GM21528 (cell line): Measurements from ENCODE around the gene PABPN1L.

Experiments
- ATAC-seq: cut with Tn5 transposase; IDR thresholded peaks from one replicate; pipeline ENCODE4 v1.9.1; 2021; ENCODE audit warnings: mild to moderate bottlenecking, moderate library complexity; ENCODE audit not compliant: unreplicated experiment, low FRiP score

Gene PABPN1L

DNA sequence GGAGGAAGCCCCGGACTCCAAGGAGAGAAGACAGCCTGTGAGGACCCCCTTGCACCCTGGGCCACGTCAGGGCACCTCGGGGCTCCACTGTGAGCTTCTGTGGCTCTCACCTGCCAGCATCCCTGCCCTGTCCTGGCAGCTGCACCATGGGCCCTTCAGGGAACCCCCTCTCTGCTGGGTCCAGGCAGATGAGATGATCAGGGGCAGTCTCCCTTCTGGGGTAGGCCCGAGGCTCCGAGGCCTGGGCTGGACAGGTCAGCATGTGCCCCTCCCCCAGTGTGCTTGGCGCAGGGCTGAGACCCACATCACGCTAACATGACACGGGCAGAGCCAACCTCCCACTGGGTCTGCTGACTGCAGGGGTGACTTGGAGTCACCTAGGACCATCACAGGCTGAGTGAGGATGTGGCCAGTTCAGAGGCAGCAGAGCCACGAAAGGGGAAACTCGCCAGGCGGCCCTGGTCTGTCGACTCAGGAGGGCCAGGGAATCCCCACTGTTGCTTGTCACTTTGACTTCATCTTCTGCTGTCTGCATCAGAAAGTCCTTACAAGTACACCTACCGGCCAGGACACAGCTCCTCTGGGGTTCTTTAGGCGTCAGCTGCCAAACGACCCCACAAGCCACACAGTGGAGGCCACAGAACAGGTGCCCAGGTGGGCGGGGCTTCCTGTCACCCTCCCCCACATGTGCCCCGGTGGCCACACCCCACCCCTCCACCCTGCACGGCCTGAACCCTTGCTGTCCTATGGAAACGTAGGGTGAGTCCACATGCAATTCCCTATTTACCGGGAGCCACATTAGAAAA is 12.0 kb downstream of the PABPN1L start:
- ATAC-seq: no peak

DNA sequence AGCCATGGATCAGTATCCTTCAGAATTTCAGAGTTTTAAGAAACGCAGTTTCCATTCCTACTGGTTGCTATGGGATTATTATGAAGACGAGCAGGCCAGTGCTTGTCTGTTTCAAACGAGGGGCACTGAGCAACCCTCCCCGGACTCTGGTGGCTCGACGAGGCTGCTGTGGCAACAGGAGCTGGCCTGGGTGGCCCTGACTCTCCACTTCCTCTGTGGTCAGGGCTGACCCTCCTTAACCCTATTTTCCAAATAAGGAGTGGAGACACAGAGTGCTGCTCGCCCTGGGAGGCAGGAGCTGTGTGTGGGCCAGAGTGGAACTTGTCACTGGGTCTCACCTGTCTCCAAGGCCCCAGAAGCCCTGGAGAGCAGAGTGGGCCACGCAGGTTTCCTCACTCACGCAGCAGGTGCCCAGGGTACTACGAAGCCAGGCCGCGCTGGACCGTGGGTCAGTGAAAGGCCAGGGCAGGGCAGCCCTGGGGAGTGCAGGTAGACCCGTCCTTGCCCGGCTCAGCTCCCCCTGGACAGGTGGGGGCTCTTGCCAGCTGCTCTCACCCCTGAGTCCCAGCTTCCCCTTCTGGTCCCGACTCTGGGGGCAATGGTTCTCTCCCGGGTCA is 13.0 kb downstream of the PABPN1L start:
- no peak for ATAC-seq

DNA sequence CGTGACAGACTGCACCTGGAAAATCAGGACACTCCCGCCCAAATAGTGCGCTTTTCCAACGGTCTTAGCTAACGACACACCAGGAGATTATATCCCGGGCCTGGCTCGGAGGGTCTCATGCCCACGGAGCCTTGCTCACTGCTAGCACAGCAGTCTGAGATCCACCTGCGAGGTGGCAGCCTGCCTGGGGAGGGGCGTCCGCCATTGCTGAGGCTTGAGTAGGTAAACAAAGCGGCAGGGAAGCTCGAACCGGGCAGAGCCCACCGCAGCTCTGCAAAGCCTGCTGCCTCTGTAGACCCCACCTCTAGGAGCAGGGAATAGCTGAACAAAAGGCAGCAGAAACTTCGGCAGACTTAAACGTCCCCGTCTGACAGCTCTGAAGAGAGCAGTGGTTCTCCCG is 14.8 kb downstream of the PABPN1L start:
- no peak for ATAC-seq

DNA sequence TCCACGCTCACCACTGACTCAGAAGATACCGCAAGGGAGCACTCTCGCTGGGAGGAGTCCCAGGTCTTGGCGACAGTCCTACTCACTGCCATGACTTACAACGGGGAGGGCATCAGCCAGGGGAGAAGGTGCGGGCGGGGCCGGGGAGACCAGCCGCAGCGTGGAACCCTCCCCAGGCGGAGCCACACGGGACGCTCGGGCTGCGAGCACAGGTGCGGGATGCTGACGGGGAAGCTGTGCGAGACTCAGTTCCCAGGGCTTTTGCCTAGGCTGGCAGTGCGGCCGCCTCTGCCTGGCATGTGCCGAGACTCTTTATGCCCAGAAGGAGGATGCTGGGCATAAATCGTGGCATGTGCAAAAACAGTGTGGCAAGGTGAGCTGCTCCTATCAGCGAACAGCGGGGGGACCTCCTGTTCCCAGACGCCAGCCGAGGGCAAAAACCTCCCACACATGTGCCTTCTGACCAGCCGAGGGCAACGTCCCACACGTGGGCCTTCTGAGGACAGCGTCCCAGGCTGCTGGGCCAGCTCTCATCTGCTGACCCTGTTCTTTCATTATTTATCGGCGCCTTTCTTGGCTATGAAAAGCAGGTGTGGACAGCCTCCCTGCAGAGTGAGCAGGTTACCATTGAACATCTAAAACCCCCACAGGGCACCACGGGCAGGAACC is 15.8 kb downstream of the PABPN1L start:
- ATAC-seq: no peak

DNA sequence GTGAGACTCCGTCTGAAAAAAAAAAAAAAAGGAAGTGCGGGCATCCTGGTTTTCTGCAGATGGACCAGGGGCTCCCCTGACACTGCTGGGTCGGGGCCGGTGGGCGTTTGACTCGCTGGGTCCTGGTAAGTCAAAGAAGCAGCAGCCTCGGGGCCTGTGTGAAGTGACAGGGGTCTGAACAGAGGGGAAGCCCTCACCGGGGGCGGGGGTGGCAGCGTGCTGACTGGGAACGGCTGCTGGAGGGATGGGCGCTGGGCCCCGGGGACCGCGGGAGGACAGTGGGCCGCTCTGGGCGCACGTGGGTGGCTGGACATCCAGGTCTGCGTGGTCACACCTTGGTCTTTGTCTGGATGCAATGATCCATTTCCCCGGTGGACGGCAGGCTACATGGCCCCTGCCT is 17.9 kb downstream of the PABPN1L start:
- no peak for ATAC-seq

DNA sequence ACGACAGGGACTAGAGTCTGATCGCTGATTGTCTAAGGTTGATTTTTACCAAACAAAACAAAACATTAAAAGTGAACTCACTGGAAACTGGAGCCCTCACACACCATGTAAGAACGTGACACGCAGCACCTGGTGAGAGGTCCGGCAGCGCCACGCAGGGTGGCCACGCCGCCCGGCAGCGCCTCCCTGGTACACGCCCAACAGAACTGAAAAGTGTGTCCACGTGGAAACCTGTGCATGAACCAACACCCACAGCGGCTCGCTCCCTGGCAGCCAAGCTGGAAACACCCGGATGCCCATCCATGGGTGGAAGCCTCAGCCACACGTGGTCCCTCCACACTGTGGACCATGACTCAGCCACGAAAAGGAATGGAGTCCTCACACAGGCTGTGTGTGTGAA is 18.8 kb downstream of the PABPN1L start:
- ATAC-seq: no peak

DNA sequence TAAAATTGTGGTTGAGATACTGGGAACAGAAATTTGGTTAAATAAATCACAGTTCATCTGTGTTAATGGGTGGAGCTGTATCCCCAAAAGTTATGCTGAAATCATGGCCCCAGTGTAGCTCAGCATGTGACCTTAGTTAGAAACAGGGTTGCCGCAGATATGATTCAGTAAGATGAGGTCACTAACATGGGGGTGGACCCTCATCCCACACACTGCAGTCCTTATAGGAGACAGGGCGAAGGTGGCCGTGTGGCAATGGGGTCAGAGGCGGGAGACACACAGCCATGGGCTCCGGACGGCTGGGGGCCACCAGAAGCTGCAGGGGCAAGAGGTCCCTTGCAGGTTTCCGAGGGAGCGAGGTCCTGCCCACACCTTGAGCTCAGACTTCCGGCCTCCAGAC is 20.4 kb downstream of the PABPN1L start:
- no peak for ATAC-seq

DNA sequence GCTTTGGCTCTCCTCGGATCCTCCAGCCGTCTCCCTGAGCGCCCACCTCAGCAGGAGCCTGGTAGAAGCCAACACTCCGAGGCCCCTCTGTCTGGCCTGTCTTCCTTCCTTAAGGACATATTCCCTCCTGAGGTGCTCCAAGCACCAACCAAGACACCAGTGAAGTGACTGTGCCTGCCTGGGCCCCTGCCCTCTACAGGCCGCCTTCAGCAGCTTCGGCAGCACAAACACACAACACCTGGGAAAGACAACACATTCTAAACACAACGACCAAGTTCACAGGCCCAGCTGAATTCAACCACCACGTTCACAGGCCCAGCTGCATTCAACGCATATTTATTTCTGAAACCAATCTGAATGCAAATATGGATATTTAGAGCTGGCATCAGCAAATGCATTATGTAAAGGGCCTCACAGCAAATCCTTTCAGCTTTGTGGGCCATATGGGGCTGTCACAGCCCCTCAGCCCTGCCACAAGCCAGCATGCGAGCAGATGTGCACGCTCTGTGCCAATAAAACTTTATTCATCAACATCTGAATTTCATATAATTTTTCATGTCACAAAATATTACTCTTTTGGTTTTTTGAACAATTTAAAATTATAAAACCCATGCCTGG is 21.9 kb downstream of the PABPN1L start:
- ATAC-seq: no peak

DNA sequence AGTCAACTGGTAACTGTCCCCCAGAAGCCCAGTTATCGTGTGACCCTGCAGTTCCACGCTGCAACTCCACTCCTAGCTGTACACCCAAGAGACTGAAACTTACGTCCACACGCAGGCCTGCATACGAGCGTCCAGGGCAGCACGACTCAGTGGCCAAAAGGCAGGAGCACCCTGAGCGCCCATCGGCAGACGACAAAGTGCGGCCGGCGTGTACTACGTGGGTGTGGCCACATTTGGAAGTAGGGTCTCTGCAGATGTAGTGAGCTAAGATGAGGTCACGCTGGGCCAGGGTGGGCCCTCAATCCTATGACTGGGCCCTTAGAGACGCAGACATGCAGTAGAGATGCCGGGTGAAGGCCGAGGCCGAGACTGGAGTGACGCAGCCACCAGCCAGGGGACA is 23.2 kb downstream of the PABPN1L start:
- ATAC-seq: no peak

DNA sequence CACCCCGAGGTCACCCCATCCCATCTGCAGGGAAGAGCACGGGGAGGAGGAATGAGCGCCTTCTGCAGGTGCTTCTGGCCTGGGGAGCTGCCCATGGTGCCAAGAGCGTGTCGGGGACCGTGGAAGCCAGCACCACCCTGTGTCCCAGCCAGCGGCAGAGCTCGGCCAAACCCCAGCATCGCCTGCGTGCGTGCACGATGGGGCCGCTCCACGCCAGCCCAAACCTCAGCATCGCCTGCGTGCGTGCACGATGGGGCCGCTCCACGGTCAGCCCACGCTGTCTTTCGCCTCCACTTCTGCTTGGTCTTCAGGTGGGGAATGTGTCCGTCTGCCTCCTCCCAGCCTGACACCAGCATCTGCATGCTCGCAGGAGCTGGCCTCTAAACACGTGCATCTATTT is 23.7 kb downstream of the PABPN1L start:
- no peak for ATAC-seq

DNA sequence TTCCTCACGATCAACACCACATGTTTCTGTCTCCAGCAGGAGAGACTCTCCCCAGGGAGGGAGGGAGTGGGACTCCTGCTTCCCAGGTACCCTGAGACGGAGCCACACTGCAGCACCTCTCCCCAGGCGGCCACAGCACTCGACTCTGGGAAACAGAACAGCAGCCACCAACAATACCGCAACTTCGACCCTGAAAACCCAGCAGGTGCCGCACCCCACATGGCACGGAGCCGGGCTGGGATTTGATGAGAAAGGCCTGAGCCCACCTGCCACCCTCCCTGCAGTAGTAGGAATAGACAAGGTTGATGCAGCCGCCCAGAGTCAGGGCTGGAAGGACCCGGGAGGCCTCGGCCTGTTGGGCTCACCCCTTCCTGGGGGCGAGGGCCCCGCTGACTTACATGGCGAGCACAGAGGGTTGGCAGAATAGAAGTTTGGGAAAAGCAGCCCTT is 24.1 kb downstream of the PABPN1L start:
- no peak for ATAC-seq

DNA sequence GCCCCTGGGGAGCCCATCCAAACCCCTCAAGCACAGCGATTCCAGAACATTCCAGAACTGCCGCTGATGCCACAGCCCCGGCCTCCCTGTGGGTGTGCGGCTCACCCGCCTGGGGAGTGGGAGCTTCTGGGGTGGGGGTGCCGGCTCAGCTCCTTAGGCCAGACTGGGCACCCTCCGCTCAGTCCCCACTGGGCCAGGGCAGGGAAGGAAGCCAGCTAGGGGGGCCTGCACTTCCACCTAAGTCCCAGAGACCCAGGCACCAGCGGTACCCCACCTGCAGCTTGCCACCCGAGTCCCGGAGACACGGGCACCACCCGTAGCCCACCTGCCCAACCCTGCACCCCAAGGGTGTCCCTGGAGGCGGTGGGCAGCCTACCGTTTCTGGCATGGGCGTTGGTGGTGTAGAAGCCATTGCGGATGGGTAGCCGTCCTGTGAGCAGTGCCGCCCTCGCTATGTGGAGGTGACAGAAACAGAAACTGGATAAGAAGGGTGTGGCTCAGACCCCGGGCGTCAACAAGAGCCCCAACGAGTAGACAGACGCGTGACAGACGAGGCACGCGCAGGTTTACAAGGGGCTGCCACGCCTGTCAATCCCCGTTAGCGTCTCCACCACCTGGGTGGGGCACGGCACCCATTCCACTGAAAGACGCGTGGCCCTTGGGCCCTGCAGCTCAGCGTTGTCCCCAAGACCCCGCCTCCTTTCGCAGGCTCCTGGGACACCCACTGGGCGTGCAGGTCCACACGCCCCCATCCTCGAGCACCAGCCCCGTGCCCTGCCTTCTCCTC is 24.7 kb downstream of the PABPN1L start:
- ATAC-seq: no peak

DNA sequence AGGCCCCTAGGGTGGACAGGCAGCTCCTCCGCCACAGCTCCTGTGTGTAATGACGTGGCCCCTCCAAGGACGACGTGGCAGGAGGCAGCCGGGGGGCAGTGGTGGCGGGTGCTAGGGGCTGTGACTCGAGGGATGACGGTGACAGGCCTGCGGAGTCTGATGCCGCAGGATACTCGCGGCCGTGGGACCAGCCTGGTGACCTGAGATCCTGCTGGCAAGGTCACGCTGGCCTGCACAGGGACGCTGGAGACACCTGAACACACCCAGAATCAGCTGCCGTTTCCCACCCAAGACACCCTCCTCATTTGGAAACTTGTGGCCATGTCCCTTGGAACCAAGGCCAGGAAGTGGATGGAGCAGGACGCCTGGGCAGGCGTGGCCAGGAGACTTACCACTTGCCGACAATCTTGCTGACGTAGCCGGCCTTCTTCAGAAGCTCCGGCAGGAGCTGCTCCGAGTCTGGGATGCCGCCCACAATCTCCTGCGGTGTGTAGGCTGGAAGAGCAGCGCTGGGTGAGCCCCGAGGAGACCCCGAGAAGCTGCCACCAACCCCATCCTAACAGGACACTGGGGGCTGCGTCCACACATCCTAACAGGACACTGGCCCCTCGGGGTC is 25.8 kb downstream of the PABPN1L start:
- ATAC-seq: no peak

DNA sequence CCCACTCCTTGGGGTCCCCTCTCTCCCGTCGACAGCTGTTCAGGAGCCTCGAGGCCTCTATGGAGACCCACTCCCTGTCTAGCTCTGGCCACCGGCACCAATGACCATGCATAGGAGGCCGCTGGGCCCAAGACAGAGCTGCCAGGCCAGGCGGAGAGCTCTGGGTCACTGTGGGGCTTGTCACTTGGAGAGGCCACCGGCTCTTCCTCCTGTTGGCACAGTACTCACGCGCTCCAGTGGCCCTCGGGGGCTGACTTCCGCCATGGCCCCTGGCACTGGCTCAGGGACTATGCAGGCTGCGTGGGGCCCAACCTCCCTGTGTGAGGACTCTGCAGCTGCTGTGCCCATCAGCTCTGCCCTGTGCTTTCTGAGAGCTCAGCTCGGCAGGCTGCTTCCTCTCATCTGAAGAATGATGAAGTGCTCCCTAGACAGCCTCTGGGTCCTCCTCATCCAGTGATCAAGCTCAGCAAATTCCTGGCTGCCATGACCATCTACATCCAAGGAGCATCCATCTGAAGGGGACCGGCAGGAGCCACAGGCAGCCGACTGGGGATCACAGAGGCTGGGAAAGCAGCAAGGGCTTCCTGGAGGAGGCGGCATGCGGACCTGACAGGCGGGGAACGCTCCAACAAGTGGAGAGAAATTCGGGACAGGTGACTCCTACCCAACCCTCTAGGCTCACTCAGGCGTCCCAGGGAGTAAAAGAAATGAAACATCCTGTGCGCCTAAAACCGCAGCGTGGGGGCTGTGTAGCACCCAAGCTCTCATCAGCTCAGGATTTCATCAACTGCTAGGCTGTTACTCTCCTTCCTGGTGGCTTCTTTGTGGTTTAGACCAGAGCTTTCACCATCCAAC is 26.5 kb downstream of the PABPN1L start:
- no peak for ATAC-seq

DNA sequence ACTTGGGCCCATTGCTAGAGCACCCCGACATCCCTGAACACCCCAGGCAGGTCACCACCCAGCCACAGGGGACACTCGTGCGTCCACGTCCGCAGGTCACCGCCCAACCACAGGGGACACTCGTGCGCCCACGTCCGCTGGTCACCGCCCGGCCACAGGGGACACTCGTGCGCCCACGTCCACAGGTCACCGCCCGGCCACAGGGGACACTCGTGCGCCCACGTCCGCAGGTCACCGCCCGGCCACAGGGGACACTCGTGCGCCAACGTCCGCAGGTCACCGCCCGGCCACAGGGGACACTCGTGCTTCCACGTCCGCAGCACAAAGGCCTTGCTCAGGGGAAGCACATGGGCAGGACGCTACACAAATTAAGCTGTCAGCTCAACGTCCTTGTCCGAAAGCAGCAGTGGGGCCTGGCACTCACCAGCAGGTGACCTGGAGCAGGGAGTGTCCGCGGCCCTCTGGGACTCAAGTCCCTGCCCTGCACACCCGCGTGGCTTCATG is 27.4 kb downstream of the PABPN1L start:
- no peak for ATAC-seq

DNA sequence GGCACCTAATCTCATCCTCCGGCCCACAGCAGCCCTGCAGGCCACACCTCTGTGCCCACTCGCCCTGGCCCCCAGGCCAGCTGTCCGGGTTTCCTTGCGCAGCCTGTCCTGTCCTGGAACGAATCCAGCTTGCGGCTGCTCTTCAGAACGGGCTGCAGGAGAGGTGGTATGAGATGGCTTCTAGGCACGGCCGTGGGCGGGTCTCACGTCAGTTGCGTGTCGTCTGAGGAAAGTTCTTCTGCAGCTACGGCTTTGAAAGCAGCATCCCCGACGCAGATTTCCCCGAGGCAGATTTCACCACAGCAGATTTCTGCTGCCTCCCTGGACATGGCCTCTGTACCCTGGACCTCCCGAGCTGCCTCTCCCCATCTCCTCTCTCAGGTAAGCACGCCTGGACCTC is 27.9 kb downstream of the PABPN1L start:
- ATAC-seq: no peak

DNA sequence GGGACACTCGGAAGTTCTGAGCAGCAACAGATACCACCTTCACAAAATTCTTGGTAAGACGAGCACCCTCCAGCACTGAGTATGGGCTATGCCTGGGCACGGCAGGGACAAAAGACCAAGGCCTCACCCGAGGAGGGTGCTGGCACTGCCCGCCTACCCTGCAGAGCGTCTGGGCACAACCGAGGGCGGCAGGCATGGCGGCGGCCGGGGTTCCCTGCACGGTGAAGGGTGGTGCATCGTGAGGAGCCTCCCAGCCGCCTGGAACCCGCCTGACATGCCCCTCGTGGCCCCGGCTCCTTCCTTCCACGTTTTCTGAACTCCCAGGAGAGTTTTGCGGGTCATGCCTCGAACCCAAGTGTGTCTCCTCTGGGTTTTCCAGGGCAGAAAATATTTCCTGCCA is 28.7 kb downstream of the PABPN1L start:
- ATAC-seq: no peak

DNA sequence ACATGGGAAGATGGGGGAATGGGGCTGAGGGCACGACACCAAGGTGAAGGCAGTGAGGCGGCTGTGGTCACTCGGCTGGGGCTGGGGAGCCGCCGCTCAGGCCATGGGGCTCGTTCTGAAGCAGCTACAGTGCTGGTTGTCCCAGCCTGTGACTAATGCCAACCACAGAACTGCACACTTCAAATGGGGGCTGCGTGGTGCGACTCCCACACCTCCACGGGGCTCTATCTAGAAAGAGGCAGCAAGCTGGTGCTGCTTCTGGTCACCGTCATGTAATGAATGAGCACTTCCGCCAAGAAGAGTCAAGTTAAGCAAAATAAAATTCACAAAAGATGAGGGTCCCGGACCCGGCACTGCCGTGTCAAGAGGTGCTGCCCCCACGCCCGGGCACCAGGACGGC is 29.7 kb downstream of the PABPN1L start:
- ATAC-seq: no peak

DNA sequence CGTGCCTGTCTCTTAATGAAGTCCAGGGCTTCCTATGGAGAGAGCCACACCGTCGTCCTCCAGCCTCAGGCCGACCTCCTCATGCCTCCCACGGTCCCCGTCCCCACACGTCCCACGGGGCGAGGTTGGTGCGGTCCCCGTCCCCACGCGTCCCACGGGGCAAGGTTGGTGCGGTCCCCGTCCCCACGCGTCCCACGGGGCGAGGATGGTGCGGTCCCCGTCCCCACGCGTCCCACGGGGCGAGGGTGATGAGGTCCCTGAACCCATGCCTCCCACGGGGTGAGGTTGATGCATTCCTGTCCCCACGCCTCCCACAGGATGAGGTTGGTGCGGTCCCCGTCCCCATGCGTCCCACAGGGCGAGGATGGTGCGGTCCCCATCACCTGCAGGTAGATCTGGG is 30.6 kb downstream of the PABPN1L start:
- no peak for ATAC-seq
